DOHH2 (cell line): ENCODE measurements around the gene RCL1.

Experiments
- H3F3A ChIP-seq: fragments of 200-600 bp; sonication (generic), shearing (Covaris generic); 2 replicates; pipeline ENCODE4 v1.6.0; 2016; ENCODE audit warnings: antibody characterized with exemption, mild to moderate bottlenecking; ENCODE audit not compliant: control insufficient read depth, insufficient read depth
- H3K27ac ChIP-seq: fragments of 200-600 bp; sonication (generic); 2 replicates; pipeline ENCODE4 v1.5.1; 2014; ENCODE audit warnings: low read depth, mild to moderate bottlenecking, low read length, moderate library complexity
- H3K27me3 ChIP-seq: fragments of 200-600 bp; sonication (generic); 2 replicates; pipeline ENCODE4 v1.6.1; 2014; ENCODE audit warnings: mild to moderate bottlenecking, low read length, mixed read lengths; ENCODE audit not compliant: control insufficient read depth
- H3K36me3 ChIP-seq: fragments of 200-600 bp; sonication (generic); 2 replicates; pipeline ENCODE4 v1.6.1; 2014; ENCODE audit warnings: mild to moderate bottlenecking, low read length, moderate library complexity, mixed read lengths; ENCODE audit not compliant: control insufficient read depth
- H3K4me1 ChIP-seq: fragments of 200-600 bp; sonication (generic); 2 replicates; pipeline ENCODE4 v1.6.1; 2014; ENCODE audit warnings: mild to moderate bottlenecking, low read length, mixed read lengths; ENCODE audit not compliant: control insufficient read depth
- H3K4me2 ChIP-seq: fragments of 200-600 bp; sonication (generic); 2 replicates; pipeline ENCODE4 v1.6.0; 2014; ENCODE audit warnings: mild to moderate bottlenecking, low read length, moderate library complexity
- H3K4me3 ChIP-seq: fragments of 200-600 bp; sonication (generic); 2 replicates; pipeline ENCODE4 v1.5.1; 2014; ENCODE audit warnings: mild to moderate bottlenecking, low read length, mixed read lengths
- H3K79me2 ChIP-seq: fragments of 200-600 bp; sonication (generic); 2 replicates; pipeline ENCODE4 v1.6.1; 2014; ENCODE audit warnings: mild to moderate bottlenecking, low read length, mixed read lengths; ENCODE audit not compliant: control insufficient read depth
- H3K9me2 ChIP-seq: fragments of 200-600 bp; sonication (generic); replicated peaks from 2 replicates; pipeline ENCODE4 v1.6.1; 2014; ENCODE audit warnings: mild to moderate bottlenecking, low read length, mixed read lengths; ENCODE audit not compliant: control insufficient read depth
- H3K9me3 ChIP-seq: fragments of 200-600 bp; sonication (generic); 2 replicates; pipeline ENCODE4 v1.6.1; 2014; ENCODE audit warnings: antibody characterized with exemption, low read length, mixed read lengths; ENCODE audit not compliant: control insufficient read depth, insufficient read depth
- H4K20me1 ChIP-seq: fragments of 200-600 bp; sonication (generic); 2 replicates; pipeline ENCODE4 v1.6.0; 2014; ENCODE audit warnings: low read depth, mild to moderate bottlenecking, antibody characterized with exemption, low read length, moderate library complexity; ENCODE audit not compliant: control insufficient read depth, insufficient read depth
- CTCF ChIP-seq: fragments of 200-600 bp; sonication (generic); IDR thresholded peaks from one replicate; pipeline ENCODE4 v1.5.1; 2014; ENCODE audit warnings: antibody characterized with exemption, mild to moderate bottlenecking, low read depth, low read length; ENCODE audit not compliant: poor library complexity, severe bottlenecking
- EZH2phosphoT487 ChIP-seq: fragments of 200-600 bp; sonication (generic); IDR thresholded peaks from 2 replicates; pipeline ENCODE4 v1.6.1; 2017; ENCODE audit warnings: borderline replicate concordance, mild to moderate bottlenecking, antibody characterized with exemption, low read length, moderate library complexity, mixed read lengths

Gene RCL1

GRCh38 chr9:4798281-4799032 is 5.7 kb downstream of the RCL1 start:
- peak overlapping the region; percentile 70 for H3K4me2 ChIP-seq
- H3K9me3 ChIP-seq = peaks cover under 1% of the 10 kb centered on the region; the same call in 1 of the 2 replicates
- H3K27me3 ChIP-seq = no peaks in the 10 kb centered on the region
- H3K27ac ChIP-seq = peak overlapping the region; percentile 49
- TF ChIP-seq CTCF (no peak), EZH2phosphoT487 (no peak)
- H3K9me2 ChIP-seq = no peaks in the 10 kb centered on the region
- peak overlapping the region; percentile 53 for H3K4me3 ChIP-seq
- peaks cover 6% of the 10 kb centered on the region; the same call in 1 of the 2 replicates for H3F3A ChIP-seq
- H3K79me2 ChIP-seq = peaks cover 100% of the 10 kb centered on the region
- H3K36me3 ChIP-seq = peaks cover 18% of the 10 kb centered on the region
- peaks cover 24% of the 10 kb centered on the region; the same call in 1 of the 2 replicates for H4K20me1 ChIP-seq
- peaks cover 51% of the 10 kb centered on the region for H3K4me1 ChIP-seq

- Histone ChIP-seq H3K4me1 (peaks cover 45% of the 10 kb centered on the region), H3K36me3 (peaks cover 20% of the 10 kb centered on the region), H3K79me2 (peaks cover 100% of the 10 kb centered on the region), H4K20me1 (peaks cover 19% of the 10 kb centered on the region; the same call in 1 of the 2 replicates), H3K9me2 (no peaks in the 10 kb centered on the region), H3K4me3 (no peak overlapping the region), H3F3A (peaks cover 6% of the 10 kb centered on the region; the same call in 1 of the 2 replicates), H3K9me3 (peaks cover 6% of the 10 kb centered on the region; the same call in 1 of the 2 replicates), H3K4me2 (peak overlapping the region; percentile 18), H3K27ac (no peak overlapping the region), H3K27me3 (no peaks in the 10 kb centered on the region)
- TF ChIP-seq CTCF (no peak), EZH2phosphoT487 (no peak)
These were observed 6.3 kb downstream of the RCL1 start for GRCh38 chr9:4799033-4799430.

- Histone ChIP-seq H4K20me1 (peaks cover 14% of the 10 kb centered on the region; the same call in 1 of the 2 replicates), H3F3A (peaks cover 6% of the 10 kb centered on the region; the same call in 1 of the 2 replicates), H3K36me3 (peaks cover 28% of the 10 kb centered on the region), H3K27ac (no peak overlapping the region), H3K9me3 (peaks cover 14% of the 10 kb centered on the region; the same call in 1 of the 2 replicates), H3K79me2 (peaks cover 100% of the 10 kb centered on the region), H3K9me2 (no peaks in the 10 kb centered on the region), H3K4me3 (no peak overlapping the region), H3K4me1 (peaks cover 38% of the 10 kb centered on the region), H3K4me2 (no peak overlapping the region), H3K27me3 (no peaks in the 10 kb centered on the region)
- no peak for TF ChIP-seq EZH2phosphoT487
- TF ChIP-seq CTCF = no peak
These were observed 7.0 kb downstream of the RCL1 start for GRCh38 chr9:4799775-4800174.
